SK-N-MC (cell line): Measurements from ENCODE around the gene RDM1.

ENCODE experiments used
- EZH2 ChIP-seq: fragments of 200-600 bp; sonication (generic); IDR thresholded peaks from one replicate; pipeline ENCODE4 v1.6.1; 2017; ENCODE audit warnings: antibody characterized with exemption
- FOXP2 ChIP-seq: optimal IDR thresholded peaks from 2 replicates; pipeline ENCODE3; 2011; ENCODE audit warnings: mild to moderate bottlenecking, moderate library complexity; ENCODE audit not compliant: insufficient read depth; ENCODE audit errors: extremely low read length, control extremely low read depth
- POLR2AphosphoS5 ChIP-seq: IDR thresholded peaks from 2 replicates; pipeline ENCODE4 v1.6.1; 2012; ENCODE audit warnings: mild to moderate bottlenecking, low read depth, low read length, borderline replicate concordance

DNA sequence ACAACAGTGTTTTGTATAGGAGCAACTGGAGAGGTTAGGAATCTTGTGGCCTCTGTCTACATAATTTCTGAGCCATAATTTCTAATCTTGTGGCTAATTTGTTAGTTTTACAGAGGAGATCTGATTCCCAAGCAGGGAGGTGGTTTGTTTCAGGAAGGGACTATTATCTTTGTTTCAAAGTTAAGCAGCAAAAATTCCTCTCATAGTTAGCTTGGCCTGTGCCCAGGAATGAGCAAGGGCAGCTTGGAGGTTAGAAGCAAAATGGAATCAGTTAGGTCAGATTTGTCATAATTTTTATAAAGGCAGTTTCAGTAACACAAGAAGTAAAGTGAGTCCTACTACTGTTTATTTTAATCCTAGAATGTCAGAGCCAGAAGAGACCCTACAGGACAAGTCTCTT lies 2.0 kb upstream of the RDM1 start:
- TF ChIP-seq FOXP2 = no peak
- no peak for TF ChIP-seq POLR2AphosphoS5
- no peak for TF ChIP-seq EZH2
